Sigmoid colon (tissue), 4 donors: ENCODE results near the gene MLEC.

Source experiments
- POLR2AphosphoS5 ChIP-seq, 4 donors: sonication (generic); formaldehyde crosslinking; IDR thresholded peaks; one replicate each; pipeline ENCODE4 v1.6.1; 2017; ENCODE audit warnings: antibody characterized with exemption in 4 of 4
- TF ChIP-seq, protein P1 (sequence below), 4 experiments: fragments of 450-650 bp in 3 of 4; fragments of 200-600 bp in 1 of 4; IDR thresholded peaks; one replicate each; pipeline ENCODE4 v1.5.1; 2016 to 2019; ENCODE audit warnings: antibody characterized with exemption in 4 of 4, mild to moderate bottlenecking in 3 of 4, moderate library complexity in 2 of 4

DNA sequence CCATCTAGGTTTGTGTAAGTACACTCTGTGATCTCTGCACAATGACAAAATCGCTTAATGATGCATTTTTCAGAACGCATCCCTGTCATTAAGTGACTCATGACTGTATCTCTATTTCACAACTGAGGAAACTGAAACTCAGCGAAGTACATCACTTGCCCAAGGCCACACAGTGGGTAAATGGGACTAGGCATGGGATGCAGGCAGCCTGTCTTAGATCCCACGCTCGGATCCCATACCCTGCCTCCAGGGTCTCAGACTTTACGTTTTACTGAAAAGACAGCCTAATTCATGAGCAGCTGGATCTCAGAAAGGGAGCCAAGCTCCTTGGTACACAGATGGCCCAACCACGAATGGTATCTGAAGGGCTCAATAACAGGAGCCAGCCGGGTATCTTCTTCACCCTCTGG is 2.4 kb upstream of the MLEC start:
- no peak for TF ChIP-seq POLR2AphosphoS5 (IDR thresholded peaks at IDR 0.05)
- TF ChIP-seq, protein P1, sequence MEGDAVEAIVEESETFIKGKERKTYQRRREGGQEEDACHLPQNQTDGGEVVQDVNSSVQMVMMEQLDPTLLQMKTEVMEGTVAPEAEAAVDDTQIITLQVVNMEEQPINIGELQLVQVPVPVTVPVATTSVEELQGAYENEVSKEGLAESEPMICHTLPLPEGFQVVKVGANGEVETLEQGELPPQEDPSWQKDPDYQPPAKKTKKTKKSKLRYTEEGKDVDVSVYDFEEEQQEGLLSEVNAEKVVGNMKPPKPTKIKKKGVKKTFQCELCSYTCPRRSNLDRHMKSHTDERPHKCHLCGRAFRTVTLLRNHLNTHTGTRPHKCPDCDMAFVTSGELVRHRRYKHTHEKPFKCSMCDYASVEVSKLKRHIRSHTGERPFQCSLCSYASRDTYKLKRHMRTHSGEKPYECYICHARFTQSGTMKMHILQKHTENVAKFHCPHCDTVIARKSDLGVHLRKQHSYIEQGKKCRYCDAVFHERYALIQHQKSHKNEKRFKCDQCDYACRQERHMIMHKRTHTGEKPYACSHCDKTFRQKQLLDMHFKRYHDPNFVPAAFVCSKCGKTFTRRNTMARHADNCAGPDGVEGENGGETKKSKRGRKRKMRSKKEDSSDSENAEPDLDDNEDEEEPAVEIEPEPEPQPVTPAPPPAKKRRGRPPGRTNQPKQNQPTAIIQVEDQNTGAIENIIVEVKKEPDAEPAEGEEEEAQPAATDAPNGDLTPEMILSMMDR (IDR thresholded peaks at IDR 0.05), result no peak
